Endothelial cell of hepatic sinusoid (primary cell): ENCODE data around the gene GJA1.
"Not testable (repeated sequence)": the region's sequence is repeated elsewhere in the genome, so short reads cannot be mapped to it uniquely, and the experiment has no call there.

Experiments
- in situ Hi-C: cut with HindIII; loops from 2 replicates; pipeline ENCODE4 v1.10.0; 2017; ENCODE audit warnings: low sequenced_read_pairs

The GJA1 gene

GRCh38 chr6:121435444-121436069 is at the start of gene GJA1:
Gene GJA1 (plus strand): TSS chr6:121435646. CDS start chr6:121446848, 11,202 bp downstream.
- in situ Hi-C loops: loop anchor here (5.0 kb wide), 3 partner anchors 82 to 297 kb away; no protein-coding TSS in a partner anchor

- in situ Hi-C loops: not testable (repeated sequence)
Observed at GRCh38 chr6:121386551-121386950, 48.9 kb upstream of the GJA1 start.

- in situ Hi-C loops: no loop called here
Observed at GRCh38 chr6:121389419-121389818, 46.0 kb upstream of the GJA1 start.

GRCh38 chr6:121393731-121394505 is 41.5 kb upstream of the GJA1 start:
- in situ Hi-C loops: no loop called here

GRCh38 chr6:121395736-121396135 is 39.7 kb upstream of the GJA1 start:
- in situ Hi-C loops: no loop called here

- in situ Hi-C loops: not testable (repeated sequence)
Observed at GRCh38 chr6:121397188-121397587, 38.3 kb upstream of the GJA1 start.

- in situ Hi-C loops: no loop called here
Observed at GRCh38 chr6:121398127-121398526, 37.3 kb upstream of the GJA1 start.

- in situ Hi-C loops: no loop called here
Observed at GRCh38 chr6:121399966-121400365, 35.5 kb upstream of the GJA1 start.

- in situ Hi-C loops: no loop called here
Observed at GRCh38 chr6:121403964-121404363, 31.5 kb upstream of the GJA1 start.

GRCh38 chr6:121405306-121405705 is 30.1 kb upstream of the GJA1 start:
- in situ Hi-C loops: no loop called here

- in situ Hi-C loops: no loop called here
Observed at GRCh38 chr6:121408321-121408720, 27.1 kb upstream of the GJA1 start.

- in situ Hi-C loops: no loop called here
Observed at GRCh38 chr6:121413879-121414278, 21.6 kb upstream of the GJA1 start.

GRCh38 chr6:121418346-121418745 is 17.1 kb upstream of the GJA1 start:
- in situ Hi-C loops: no loop called here

GRCh38 chr6:121426686-121427085 is 8.8 kb upstream of the GJA1 start:
- in situ Hi-C loops: no loop called here

GRCh38 chr6:121428872-121429756 is 6.3 kb upstream of the GJA1 start:
- in situ Hi-C loops: no loop called here

- in situ Hi-C loops: loop anchor here (5.0 kb wide), 3 partner anchors 103 to 602 kb away; no protein-coding TSS in a partner anchor
Observed at GRCh38 chr6:121430514-121431460, 4.7 kb upstream of the GJA1 start.

- in situ Hi-C loops: loop anchor here (5.0 kb wide), 3 partner anchors 104 to 601 kb away; no protein-coding TSS in a partner anchor
Observed at GRCh38 chr6:121431776-121432175, 3.7 kb upstream of the GJA1 start.

- in situ Hi-C loops: loop anchor here (5.0 kb wide), 3 partner anchors 107 to 598 kb away; no protein-coding TSS in a partner anchor
Observed at GRCh38 chr6:121434037-121434770, 1.2 kb upstream of the GJA1 start.

GRCh38 chr6:121436274-121436857 is 920 bp downstream of the GJA1 start:
- in situ Hi-C loops: loop anchor here (5.0 kb wide), 3 partner anchors 81 to 296 kb away; no protein-coding TSS in a partner anchor
